HepG2 (cell line): ENCODE measurements around the gene CYB5D1. TPM values are rescaled to one million over a fixed set of nuclear protein-coding genes. Genes with fewer than 3 reads are reported as not detected.

ENCODE experiments used
- BRD4 ChIP-seq: sonication (generic); formaldehyde crosslinking; IDR thresholded peaks from 2 replicates; pipeline ENCODE4 v1.4.0; 2020; ENCODE audit warnings: missing genetic modification reagents
- EZH2 ChIP-seq: conservative IDR thresholded peaks from 2 replicates; pipeline ENCODE4 v1.6.1; 2012; ENCODE audit warnings: mild to moderate bottlenecking, low read depth, low read length, moderate library complexity
- KDM1A ChIP-seq: IDR thresholded peaks from 2 replicates; pipeline ENCODE4 v1.6.1; 2016; ENCODE audit warnings: missing compliant biosample characterization
- NR2F2 ChIP-seq: IDR thresholded peaks from 2 replicates; pipeline ENCODE4 v1.6.1; 2012; ENCODE audit warnings: low read depth, inconsistent platforms, borderline replicate concordance
- PHF20 ChIP-seq: sonication (generic); formaldehyde crosslinking; IDR thresholded peaks from 2 replicates; pipeline ENCODE4 v1.5.0; 2020; ENCODE audit warnings: mild to moderate bottlenecking, missing genetic modification reagents
- RXRA ChIP-seq: sonication (generic); formaldehyde crosslinking; IDR thresholded peaks from 2 replicates; pipeline ENCODE4 v1.5.1; 2020; ENCODE audit warnings: missing genetic modification reagents
- SIX1 ChIP-seq: sonication (generic); formaldehyde crosslinking; IDR thresholded peaks from 2 replicates; pipeline ENCODE4 v1.4.0; 2020; ENCODE audit warnings: missing genetic modification reagents, borderline replicate concordance
- SSRP1 ChIP-seq: IDR thresholded peaks from 2 replicates; pipeline ENCODE4 v1.6.1; 2016; ENCODE audit warnings: control low read depth
- TSC22D2 ChIP-seq: sonication (generic); formaldehyde crosslinking; IDR thresholded peaks from 2 replicates; pipeline ENCODE4 v1.5.1; 2020; ENCODE audit warnings: missing genetic modification reagents, mild to moderate bottlenecking, borderline replicate concordance
- ZBTB42 ChIP-seq: sonication (generic); formaldehyde crosslinking; IDR thresholded peaks from 2 replicates; pipeline ENCODE4 v1.5.0; 2020; ENCODE audit warnings: mild to moderate bottlenecking, missing genetic modification reagents
- ZNF496 ChIP-seq: sonication (generic); formaldehyde crosslinking; IDR thresholded peaks from 2 replicates; pipeline ENCODE4 v1.8.1; 2023; ENCODE audit warnings: mild to moderate bottlenecking, moderate library complexity, missing genetic modification reagents; ENCODE audit not compliant: insufficient replicate concordance
- polyA plus RNA-seq, 8 experiments: library from polyadenylated mRNA; depleted of rRNA in 3 of 8; stranded (reverse) in 7 of 8; unstranded in 1 of 8; fragments of >200 nt; fragmentation: Illumina TruSeq in 4 of 8; extraction: Trizol in 4 of 8; gene quantifications; 2 replicates each; pipeline versions ENCODE4 v1.2.1 to v1.2.3, GENCODE V29; 2011 to 2016; ENCODE audit warnings: low read depth in 4 of 8, missing spikeins in 1 of 8, mixed read lengths in 1 of 8; ENCODE audit not compliant: insufficient read depth in 1 of 8
- total RNA-seq, 5 experiments: library from RNA; depleted of rRNA; stranded (reverse); fragments of >200 nt; fragmentation: Illumina TruSeq; extraction: Trizol; gene quantifications; 2 replicates each; pipeline ENCODE4 v1.2.3, GENCODE V29; 2016; ENCODE audit warnings: low read depth in 1 of 5
- TF ChIP-seq, protein P1 (sequence below): sonication (generic); formaldehyde crosslinking; IDR thresholded peaks from 2 replicates; pipeline ENCODE4 v1.4.0; 2020; ENCODE audit warnings: missing genetic modification reagents
- TF ChIP-seq, protein P2 (sequence below): sonication (generic); formaldehyde crosslinking; IDR thresholded peaks from 2 replicates; pipeline ENCODE4 v1.4.0; 2020; ENCODE audit warnings: missing genetic modification reagents, low read depth, mild to moderate bottlenecking, borderline replicate concordance
- TF ChIP-seq, protein P3 (sequence below): sonication (generic); formaldehyde crosslinking; conservative IDR thresholded peaks from 2 replicates; pipeline ENCODE4 v1.5.0; 2020; ENCODE audit warnings: missing genetic modification reagents
- TF ChIP-seq, protein P4 (sequence below): sonication (generic); formaldehyde crosslinking; IDR thresholded peaks from 2 replicates; pipeline ENCODE4 v1.8.0; 2022; ENCODE audit warnings: mild to moderate bottlenecking, missing genetic modification reagents
- TF ChIP-seq, protein P5 (sequence below): IDR thresholded peaks from 2 replicates; pipeline ENCODE4 v1.6.1; 2016; ENCODE audit warnings: missing compliant biosample characterization, missing genetic modification reagents, borderline replicate concordance
- TF ChIP-seq, protein P6 (sequence below): sonication (generic); formaldehyde crosslinking; IDR thresholded peaks from 2 replicates; pipeline ENCODE4 v1.4.0; 2020; ENCODE audit warnings: missing genetic modification reagents
- TF ChIP-seq, protein P7 (sequence below): sonication (generic); formaldehyde crosslinking; IDR thresholded peaks from 2 replicates; pipeline ENCODE4 v1.5.1; 2020; ENCODE audit warnings: mild to moderate bottlenecking, missing genetic modification reagents

The CYB5D1 gene
- total and polyA plus RNA-seq, 2 of the 13 experiments (the other 11 are each of a cell fraction or from before 2014, with no cell fraction given) = 8.9 to 17.0 TPM

DNA sequence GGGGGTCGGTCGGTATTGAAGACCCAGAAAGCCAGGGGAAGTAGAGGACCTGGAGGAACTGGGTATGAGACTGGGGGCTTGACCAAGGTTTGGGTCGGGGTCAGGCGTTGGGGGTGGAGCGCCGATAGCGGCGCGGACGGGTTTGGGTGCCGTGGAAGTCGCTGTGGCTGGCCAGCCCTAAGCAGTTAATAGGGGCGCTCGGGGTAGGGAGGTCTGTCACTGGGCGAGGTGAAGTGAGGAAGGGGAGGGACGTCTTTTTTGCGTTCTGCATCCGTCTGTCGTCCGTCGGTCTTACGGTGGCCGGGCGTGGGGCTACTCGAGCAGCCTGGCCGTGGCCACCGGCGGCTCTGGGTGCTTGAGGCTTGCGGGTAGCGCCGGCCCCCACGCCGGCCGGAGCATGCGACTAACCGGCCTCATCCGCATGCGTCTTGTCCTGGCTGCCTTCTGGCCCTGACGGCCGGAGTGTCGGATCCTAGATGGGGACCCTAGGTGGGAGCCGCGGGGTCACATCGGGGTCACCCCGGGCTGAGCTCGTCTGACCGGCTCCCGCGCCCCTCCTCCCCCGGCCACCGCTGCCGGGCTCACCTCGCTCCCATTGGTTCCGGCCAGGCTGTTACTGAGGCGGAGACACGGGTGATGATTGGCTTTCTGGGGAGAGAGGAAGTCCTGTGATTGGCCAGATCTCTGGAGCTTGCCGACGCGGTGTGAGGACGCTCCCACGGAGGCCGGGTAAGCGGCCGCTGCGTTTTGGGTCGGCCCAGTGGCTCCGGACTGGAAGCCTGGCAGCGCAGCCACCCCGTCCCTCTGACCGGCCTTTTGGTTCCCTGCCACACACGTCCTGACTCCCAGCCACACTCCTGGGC, 13.3 kb upstream of the CYB5D1 start (continued):
- TF ChIP-seq, protein P1, sequence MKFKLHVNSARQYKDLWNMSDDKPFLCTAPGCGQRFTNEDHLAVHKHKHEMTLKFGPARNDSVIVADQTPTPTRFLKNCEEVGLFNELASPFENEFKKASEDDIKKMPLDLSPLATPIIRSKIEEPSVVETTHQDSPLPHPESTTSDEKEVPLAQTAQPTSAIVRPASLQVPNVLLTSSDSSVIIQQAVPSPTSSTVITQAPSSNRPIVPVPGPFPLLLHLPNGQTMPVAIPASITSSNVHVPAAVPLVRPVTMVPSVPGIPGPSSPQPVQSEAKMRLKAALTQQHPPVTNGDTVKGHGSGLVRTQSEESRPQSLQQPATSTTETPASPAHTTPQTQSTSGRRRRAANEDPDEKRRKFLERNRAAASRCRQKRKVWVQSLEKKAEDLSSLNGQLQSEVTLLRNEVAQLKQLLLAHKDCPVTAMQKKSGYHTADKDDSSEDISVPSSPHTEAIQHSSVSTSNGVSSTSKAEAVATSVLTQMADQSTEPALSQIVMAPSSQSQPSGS = no peak; the same call in 1 of the 2 replicates
- TF ChIP-seq, protein P2, sequence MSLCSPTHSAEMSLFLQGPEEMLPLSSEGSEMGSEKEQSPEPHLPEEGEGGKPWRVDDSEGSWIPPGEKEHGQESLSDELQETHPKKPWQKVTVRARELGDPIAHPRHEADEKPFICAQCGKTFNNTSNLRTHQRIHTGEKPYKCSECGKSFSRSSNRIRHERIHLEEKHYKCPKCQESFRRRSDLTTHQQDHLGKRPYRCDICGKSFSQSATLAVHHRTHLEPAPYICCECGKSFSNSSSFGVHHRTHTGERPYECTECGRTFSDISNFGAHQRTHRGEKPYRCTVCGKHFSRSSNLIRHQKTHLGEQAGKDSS = peak; percentile 33; the same call in 1 of the 2 replicates
- no peak for TF ChIP-seq PHF20 (CRISPR knock-in tag)
- peak; percentile 94 for TF ChIP-seq RXRA (CRISPR knock-in tag)
- TF ChIP-seq, protein P3, sequence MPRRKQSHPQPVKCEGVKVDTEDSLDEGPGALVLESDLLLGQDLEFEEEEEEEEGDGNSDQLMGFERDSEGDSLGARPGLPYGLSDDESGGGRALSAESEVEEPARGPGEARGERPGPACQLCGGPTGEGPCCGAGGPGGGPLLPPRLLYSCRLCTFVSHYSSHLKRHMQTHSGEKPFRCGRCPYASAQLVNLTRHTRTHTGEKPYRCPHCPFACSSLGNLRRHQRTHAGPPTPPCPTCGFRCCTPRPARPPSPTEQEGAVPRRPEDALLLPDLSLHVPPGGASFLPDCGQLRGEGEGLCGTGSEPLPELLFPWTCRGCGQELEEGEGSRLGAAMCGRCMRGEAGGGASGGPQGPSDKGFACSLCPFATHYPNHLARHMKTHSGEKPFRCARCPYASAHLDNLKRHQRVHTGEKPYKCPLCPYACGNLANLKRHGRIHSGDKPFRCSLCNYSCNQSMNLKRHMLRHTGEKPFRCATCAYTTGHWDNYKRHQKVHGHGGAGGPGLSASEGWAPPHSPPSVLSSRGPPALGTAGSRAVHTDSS = no peak
- TF ChIP-seq, protein P4, sequence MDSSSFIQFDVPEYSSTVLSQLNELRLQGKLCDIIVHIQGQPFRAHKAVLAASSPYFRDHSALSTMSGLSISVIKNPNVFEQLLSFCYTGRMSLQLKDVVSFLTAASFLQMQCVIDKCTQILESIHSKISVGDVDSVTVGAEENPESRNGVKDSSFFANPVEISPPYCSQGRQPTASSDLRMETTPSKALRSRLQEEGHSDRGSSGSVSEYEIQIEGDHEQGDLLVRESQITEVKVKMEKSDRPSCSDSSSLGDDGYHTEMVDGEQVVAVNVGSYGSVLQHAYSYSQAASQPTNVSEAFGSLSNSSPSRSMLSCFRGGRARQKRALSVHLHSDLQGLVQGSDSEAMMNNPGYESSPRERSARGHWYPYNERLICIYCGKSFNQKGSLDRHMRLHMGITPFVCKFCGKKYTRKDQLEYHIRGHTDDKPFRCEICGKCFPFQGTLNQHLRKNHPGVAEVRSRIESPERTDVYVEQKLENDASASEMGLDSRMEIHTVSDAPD (CRISPR knock-in tag) = no peak
- no peak for TF ChIP-seq SSRP1
- TF ChIP-seq TSC22D2 (CRISPR knock-in tag) = no peak
- TF ChIP-seq BRD4 (CRISPR knock-in tag) = no peak
- TF ChIP-seq, protein P5, sequence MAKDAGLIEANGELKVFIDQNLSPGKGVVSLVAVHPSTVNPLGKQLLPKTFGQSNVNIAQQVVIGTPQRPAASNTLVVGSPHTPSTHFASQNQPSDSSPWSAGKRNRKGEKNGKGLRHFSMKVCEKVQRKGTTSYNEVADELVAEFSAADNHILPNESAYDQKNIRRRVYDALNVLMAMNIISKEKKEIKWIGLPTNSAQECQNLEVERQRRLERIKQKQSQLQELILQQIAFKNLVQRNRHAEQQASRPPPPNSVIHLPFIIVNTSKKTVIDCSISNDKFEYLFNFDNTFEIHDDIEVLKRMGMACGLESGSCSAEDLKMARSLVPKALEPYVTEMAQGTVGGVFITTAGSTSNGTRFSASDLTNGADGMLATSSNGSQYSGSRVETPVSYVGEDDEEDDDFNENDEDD (CRISPR knock-in tag) = peak; percentile 31; the same call in 1 of the 2 replicates
- no peak for TF ChIP-seq SIX1 (CRISPR knock-in tag)
- TF ChIP-seq ZNF496 (CRISPR knock-in tag) = no peak
- TF ChIP-seq, protein P6, sequence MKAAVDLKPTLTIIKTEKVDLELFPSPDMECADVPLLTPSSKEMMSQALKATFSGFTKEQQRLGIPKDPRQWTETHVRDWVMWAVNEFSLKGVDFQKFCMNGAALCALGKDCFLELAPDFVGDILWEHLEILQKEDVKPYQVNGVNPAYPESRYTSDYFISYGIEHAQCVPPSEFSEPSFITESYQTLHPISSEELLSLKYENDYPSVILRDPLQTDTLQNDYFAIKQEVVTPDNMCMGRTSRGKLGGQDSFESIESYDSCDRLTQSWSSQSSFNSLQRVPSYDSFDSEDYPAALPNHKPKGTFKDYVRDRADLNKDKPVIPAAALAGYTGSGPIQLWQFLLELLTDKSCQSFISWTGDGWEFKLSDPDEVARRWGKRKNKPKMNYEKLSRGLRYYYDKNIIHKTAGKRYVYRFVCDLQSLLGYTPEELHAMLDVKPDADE = no peak
- no peak for TF ChIP-seq KDM1A (CRISPR knock-in tag)
- no peak for TF ChIP-seq ZBTB42 (CRISPR knock-in tag)
- TF ChIP-seq, protein P7, sequence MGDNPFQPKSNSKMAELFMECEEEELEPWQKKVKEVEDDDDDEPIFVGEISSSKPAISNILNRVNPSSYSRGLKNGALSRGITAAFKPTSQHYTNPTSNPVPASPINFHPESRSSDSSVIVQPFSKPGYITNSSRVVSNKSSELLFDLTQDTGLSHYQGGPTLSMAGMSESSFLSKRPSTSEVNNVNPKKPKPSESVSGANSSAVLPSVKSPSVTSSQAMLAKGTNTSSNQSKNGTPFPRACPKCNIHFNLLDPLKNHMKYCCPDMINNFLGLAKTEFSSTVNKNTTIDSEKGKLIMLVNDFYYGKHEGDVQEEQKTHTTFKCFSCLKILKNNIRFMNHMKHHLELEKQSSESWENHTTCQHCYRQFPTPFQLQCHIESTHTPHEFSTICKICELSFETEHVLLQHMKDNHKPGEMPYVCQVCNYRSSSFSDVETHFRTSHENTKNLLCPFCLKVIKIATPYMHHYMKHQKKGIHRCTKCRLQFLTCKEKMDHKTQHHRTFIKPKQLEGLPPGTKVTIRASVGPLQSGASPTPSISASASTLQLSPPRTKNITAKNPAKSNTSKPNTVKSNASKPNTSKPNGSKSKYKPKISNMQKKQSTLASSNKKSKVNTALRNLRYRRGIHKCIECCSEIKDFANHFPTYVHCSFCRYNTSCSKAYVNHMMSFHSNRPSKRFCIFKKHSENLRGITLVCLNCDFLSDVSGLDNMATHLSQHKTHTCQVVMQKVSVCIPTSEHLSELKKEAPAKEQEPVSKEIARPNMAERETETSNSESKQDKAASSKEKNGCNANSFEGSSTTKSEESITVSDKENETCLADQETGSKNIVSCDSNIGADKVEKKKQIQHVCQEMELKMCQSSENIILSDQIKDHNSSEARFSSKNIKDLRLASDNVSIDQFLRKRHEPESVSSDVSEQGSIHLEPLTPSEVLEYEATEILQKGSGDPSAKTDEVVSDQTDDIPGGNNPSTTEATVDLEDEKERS (CRISPR knock-in tag) = no peak
- TF ChIP-seq EZH2 = no peak
- TF ChIP-seq NR2F2 = no peak
